Thoracic aorta (tissue), 2 donors: ENCODE results near the gene BSPRY. TPM values are rescaled to one million over a fixed set of nuclear protein-coding genes. Genes with fewer than 3 reads are reported as not detected.
"Not testable (repeated sequence)": the region's sequence is repeated elsewhere in the genome, so short reads cannot be mapped to it uniquely, and the experiment has no call there.

Experiments used
- ATAC-seq: fragments of 150-250 bp; one replicate; pipeline ENCODE4 v1.8.0; 2017; ENCODE audit warnings: low read depth; ENCODE audit not compliant: insufficient number of reproducible peaks, low FRiP score
- DNase-seq: peaks from one replicate; pipeline ENCODE4 v3.0.0-alpha.2; 2020; ENCODE audit warnings: low spot score
- H3K27ac ChIP-seq, 2 donors: fragments of 200-600 bp; sonication (generic); 1 replicate in 1 of 2; 2 replicates in 1 of 2; pipeline ENCODE4 v1.5.1; 2016; ENCODE audit warnings: mild to moderate bottlenecking in 2 of 2, moderate library complexity in 2 of 2
- H3K27me3 ChIP-seq: fragments of 200-600 bp; sonication (generic); replicated peaks from 2 replicates; pipeline ENCODE4 v1.6.0; 2016; ENCODE audit warnings: mild to moderate bottlenecking; ENCODE audit not compliant: insufficient read depth
- H3K36me3 ChIP-seq: fragments of 200-600 bp; sonication (generic); one replicate; pipeline ENCODE4 v1.5.1; 2016
- H3K4me1 ChIP-seq, 2 donors: fragments of 200-600 bp; sonication (generic); 1 replicate in 1 of 2; 2 replicates in 1 of 2; pipeline versions ENCODE4 v1.5.1 to v1.6.0; 2016; ENCODE audit warnings: low read depth in 2 of 2, mild to moderate bottlenecking in 1 of 2; ENCODE audit not compliant: control insufficient read depth in 1 of 2
- H3K4me3 ChIP-seq: fragments of 200-600 bp; sonication (generic); 2 replicates; pipeline ENCODE4 v1.5.1; 2016; ENCODE audit warnings: mild to moderate bottlenecking
- H3K9me3 ChIP-seq: fragments of 200-600 bp; sonication (generic); 2 replicates; pipeline ENCODE4 v1.5.1; 2016
- CTCF ChIP-seq: fragments of 200-600 bp; sonication (generic); IDR thresholded peaks from one replicate; pipeline ENCODE4 v1.5.1; 2019; ENCODE audit warnings: antibody characterized with exemption
- total RNA-seq, 2 donors: library from RNA; depleted of rRNA; stranded (reverse); fragments of >200 nt; gene quantifications; one replicate each; pipeline versions ENCODE4 v1.1.0 to v1.2.3, GENCODE V29; 2016

Gene BSPRY
- total RNA-seq, 2 donors from 2014 or later: 0.14 TPM; not detected in 1

GRCh38 chr9:113373676-113374392, 24.5 kb downstream of the BSPRY start:
- peaks cover 18% of the 10 kb centered on the region for H3K36me3 ChIP-seq
- no peaks in the 10 kb centered on the region for H3K9me3 ChIP-seq
- no peaks in the 10 kb centered on the region for H3K27me3 ChIP-seq
- H3K4me1 ChIP-seq: peaks cover 4 to 25% of the 10 kb centered on the region in 2 donors
- DNase-seq: no peak
- no peak overlapping the region for H3K27ac ChIP-seq
- no peak for ATAC-seq
- no peak overlapping the region for H3K4me3 ChIP-seq
- no peak for TF ChIP-seq CTCF

GRCh38 chr9:113375057-113376023, 26.0 kb downstream of the BSPRY start:
- no peaks in the 10 kb centered on the region for H3K27me3 ChIP-seq
- H3K4me3 ChIP-seq: peak overlapping the region; percentile 100
- no peak for TF ChIP-seq CTCF
- peaks cover 18% of the 10 kb centered on the region for H3K36me3 ChIP-seq
- H3K4me1 ChIP-seq: peaks cover 4 to 25% of the 10 kb centered on the region in 2 donors
- ATAC-seq (no peak), DNase-seq (no peak)
- no peaks in the 10 kb centered on the region for H3K9me3 ChIP-seq
- H3K27ac ChIP-seq: no peak overlapping the region

- no peaks in the 10 kb centered on the region for H3K27me3 ChIP-seq
- H3K4me1 ChIP-seq: peaks cover 4 to 20% of the 10 kb centered on the region in 2 donors
- peak within 1 kb of the TSS; percentile 100 for H3K4me3 ChIP-seq
- no peak for TF ChIP-seq CTCF
- peaks cover 18% of the 10 kb centered on the region for H3K36me3 ChIP-seq
- H3K9me3 ChIP-seq: no peaks in the 10 kb centered on the region
- peak within 1 kb of the TSS; percentile 77 to 79 for H3K27ac ChIP-seq
- peak; percentile 31 for DNase-seq
- ATAC-seq: peak; percentile 77
Observed at GRCh38 chr9:113376634-113377567, 27.6 kb downstream of the BSPRY start, which contains the start of gene HDHD3. TSS of gene HDHD3 (minus strand) at chr9:113376986. CDS start at chr9:113374354, 2,632 bp downstream.

- H3K27ac ChIP-seq, H3K27me3 ChIP-seq, H3K36me3 ChIP-seq, ATAC-seq, H3K4me3 ChIP-seq, DNase-seq, H3K9me3 ChIP-seq: not testable (repeated sequence)
- peaks cover 4 to 14% of the 10 kb centered on the region in 2 donors for H3K4me1 ChIP-seq
Observed at GRCh38 chr9:113379094-113379828, 29.9 kb downstream of the BSPRY start.

- H3K36me3 ChIP-seq, ATAC-seq, H3K4me3 ChIP-seq, H3K9me3 ChIP-seq, DNase-seq, H3K27me3 ChIP-seq, H3K27ac ChIP-seq: not testable (repeated sequence)
- H3K4me1 ChIP-seq: peaks cover 4 to 14% of the 10 kb centered on the region in 2 donors
Observed at GRCh38 chr9:113379829-113380210, 30.5 kb downstream of the BSPRY start.
